Tibial artery (tissue), 4 donors: Measurements from ENCODE around the gene HCN3.

Source experiments
- DNase-seq, 2 donors: peaks; one replicate each; pipeline ENCODE4 v3.0.0-alpha.2; 2019
- H3K27ac ChIP-seq, 2 donors: fragments of 200-600 bp; sonication (generic) in 1 of 2; 1 replicate in 1 of 2; 2 replicates in 1 of 2; pipeline ENCODE4 v1.5.1; 2018 to 2019; ENCODE audit warnings: mild to moderate bottlenecking in 1 of 2
- H3K27me3 ChIP-seq, 2 donors: fragments of 200-600 bp; sonication (generic) in 1 of 2; one replicate each; pipeline versions ENCODE4 v1.5.1 to v1.6.0; 2016 to 2019
- H3K36me3 ChIP-seq, 3 donors: fragments of 200-600 bp; sonication (generic) in 2 of 3; one replicate each; pipeline ENCODE4 v1.5.1; 2016 to 2019; ENCODE audit warnings: mild to moderate bottlenecking in 2 of 3
- H3K4me1 ChIP-seq, 4 donors: fragments of 200-600 bp; sonication (generic) in 2 of 4; 1 replicate in 3 of 4; 2 replicates in 1 of 4; pipeline ENCODE4 v1.5.1; 2016 to 2019
- H3K4me3 ChIP-seq, 2 donors: fragments of 200-600 bp; sonication (generic) in 1 of 2; 1 replicate in 1 of 2; 2 replicates in 1 of 2; pipeline ENCODE4 v1.5.1; 2018 to 2019; ENCODE audit warnings: mild to moderate bottlenecking in 2 of 2
- H3K9me3 ChIP-seq, 3 donors: fragments of 200-600 bp; sonication (generic) in 1 of 3; one replicate each; pipeline ENCODE4 v1.5.1; 2016 to 2019
- intact Hi-C: fragments of 100-400 bp; cut with DNase I; formaldehyde crosslinking; loops from one replicate; pipeline ENCODE4 v1.15.0; 2023; ENCODE audit warnings: low total_unique reads
- TF ChIP-seq, protein P1 (sequence below), 2 experiments: fragments of 200-600 bp in 1 of 2; fragments of 450-650 bp in 1 of 2; IDR thresholded peaks; one replicate each; pipeline ENCODE4 v1.5.1; 2017 to 2019; ENCODE audit warnings: antibody characterized with exemption in 2 of 2, mild to moderate bottlenecking in 1 of 2, moderate library complexity in 1 of 2

HCN3 gene

DNA sequence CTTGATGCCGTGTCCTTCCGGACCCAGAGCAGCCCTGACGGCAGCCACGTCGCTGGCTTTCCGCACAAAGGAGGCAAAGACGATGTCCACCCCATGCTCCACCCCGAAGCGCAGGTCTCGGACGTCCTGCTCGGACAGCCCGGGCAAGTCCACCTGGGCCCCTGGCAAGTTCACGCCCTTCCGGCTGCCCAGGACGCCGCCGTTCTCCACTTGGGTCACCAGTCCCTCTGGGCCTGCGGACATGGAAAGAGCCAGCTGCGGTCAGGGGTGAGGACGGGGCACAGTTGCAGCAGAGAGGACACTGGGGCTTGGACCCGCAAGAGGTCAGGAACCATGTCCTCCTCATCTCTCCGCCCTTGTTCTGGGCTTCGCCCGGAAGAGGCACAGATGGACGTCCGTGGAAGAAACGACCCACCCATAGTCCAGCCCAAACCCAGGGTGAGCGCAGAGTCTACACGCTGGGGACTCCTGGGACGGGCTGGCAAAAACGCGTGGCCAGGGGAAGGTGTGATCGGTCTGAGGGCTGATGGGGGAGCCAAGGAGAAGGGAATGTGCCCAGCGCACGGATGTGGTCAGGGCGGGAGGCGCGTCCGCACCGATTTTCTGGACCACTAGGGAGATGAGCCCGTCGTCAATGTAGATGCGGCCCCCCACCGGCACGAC, 17.4 kb downstream of the HCN3 start:
- intact Hi-C loops = no loop called here
- Histone ChIP-seq H3K9me3 (no peaks in the 10 kb centered on the region), H3K4me3 (peak overlapping the region in 1 of 2 donors; percentile 12), H3K4me1 (peaks cover 0 to 12% (median 6%) of the 10 kb centered on the region in 4 donors), H3K27ac (no peak overlapping the region), H3K36me3 (no peaks in the 10 kb centered on the region), H3K27me3 (peaks cover 0 to 37% of the 10 kb centered on the region in 2 donors)
- TF ChIP-seq, protein P1, sequence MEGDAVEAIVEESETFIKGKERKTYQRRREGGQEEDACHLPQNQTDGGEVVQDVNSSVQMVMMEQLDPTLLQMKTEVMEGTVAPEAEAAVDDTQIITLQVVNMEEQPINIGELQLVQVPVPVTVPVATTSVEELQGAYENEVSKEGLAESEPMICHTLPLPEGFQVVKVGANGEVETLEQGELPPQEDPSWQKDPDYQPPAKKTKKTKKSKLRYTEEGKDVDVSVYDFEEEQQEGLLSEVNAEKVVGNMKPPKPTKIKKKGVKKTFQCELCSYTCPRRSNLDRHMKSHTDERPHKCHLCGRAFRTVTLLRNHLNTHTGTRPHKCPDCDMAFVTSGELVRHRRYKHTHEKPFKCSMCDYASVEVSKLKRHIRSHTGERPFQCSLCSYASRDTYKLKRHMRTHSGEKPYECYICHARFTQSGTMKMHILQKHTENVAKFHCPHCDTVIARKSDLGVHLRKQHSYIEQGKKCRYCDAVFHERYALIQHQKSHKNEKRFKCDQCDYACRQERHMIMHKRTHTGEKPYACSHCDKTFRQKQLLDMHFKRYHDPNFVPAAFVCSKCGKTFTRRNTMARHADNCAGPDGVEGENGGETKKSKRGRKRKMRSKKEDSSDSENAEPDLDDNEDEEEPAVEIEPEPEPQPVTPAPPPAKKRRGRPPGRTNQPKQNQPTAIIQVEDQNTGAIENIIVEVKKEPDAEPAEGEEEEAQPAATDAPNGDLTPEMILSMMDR (IDR thresholded peaks at IDR 0.05) = no peak
- no peak for DNase-seq

DNA sequence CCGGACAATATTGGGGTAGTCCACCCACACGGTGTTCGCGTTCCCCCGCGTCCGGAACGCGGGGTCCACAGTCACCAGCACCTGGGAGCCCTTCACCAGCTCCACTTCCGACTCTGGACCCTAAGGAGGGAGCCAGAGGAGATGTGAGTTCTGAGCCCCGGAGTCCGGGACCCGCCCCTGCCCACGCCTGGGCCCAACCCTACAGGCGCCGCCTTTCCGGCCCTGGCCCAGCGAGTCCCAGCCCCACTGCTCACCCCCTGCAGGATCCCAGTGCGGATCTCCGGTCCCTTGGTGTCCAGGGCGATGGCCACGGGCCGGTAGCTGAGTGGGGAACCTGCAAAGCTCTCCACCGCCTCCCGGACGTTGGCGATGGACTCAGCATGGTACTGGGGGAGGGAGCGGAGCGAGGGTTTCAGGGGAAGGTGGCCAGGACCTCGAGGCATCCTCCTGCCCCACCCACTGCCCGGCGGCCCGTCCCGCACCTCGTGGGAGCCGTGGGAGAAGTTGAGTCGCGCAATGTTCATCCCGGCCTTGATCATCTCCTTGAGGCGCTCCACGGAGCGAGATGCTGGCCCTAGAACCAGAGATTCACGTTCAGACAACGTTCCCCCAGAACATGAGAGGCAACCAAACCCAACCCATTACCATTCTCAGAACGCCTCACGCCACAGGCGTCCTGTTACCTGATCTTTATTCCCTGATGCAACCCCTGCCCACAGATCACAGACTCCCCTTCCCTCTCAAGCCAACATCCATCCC, 18.1 kb downstream of the HCN3 start:
- intact Hi-C loops = no loop called here
- DNase-seq = no peak
- no peaks in the 10 kb centered on the region for H3K9me3 ChIP-seq
- H3K4me1 ChIP-seq = peaks cover 0 to 12% (median 6%) of the 10 kb centered on the region in 4 donors
- H3K36me3 ChIP-seq = no peaks in the 10 kb centered on the region
- H3K27ac ChIP-seq = no peak overlapping the region
- H3K4me3 ChIP-seq = peak overlapping the region in 1 of 2 donors; percentile 12
- H3K27me3 ChIP-seq = peaks cover 0 to 37% of the 10 kb centered on the region in 2 donors
- TF ChIP-seq, protein P1 (IDR thresholded peaks at IDR 0.05) = no peak

DNA sequence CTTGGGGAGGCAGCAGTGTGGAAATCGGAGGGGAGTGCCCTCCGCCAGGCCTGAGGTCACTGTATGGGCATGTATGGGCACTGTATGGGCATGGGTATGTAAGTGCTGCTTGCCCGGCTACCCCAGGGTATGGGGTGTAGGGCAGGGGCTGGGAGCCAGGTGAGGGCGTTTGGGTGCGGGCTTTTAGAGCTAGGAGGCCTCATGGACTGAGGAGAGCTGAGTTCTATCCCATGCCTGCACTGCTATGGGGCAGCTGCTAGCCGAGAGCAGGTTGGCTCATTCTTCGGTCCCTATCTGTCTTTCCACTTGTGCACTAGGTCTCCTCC, 18.6 kb downstream of the HCN3 start:
- intact Hi-C loops = no loop called here
- Histone ChIP-seq H3K4me1 (peaks cover 0 to 12% (median 6%) of the 10 kb centered on the region in 4 donors), H3K27ac (no peak overlapping the region), H3K36me3 (no peaks in the 10 kb centered on the region), H3K4me3 (no peak overlapping the region), H3K27me3 (peaks cover 0 to 37% of the 10 kb centered on the region in 2 donors), H3K9me3 (no peaks in the 10 kb centered on the region)
- DNase-seq = no peak
- TF ChIP-seq, protein P1 (IDR thresholded peaks at IDR 0.05) = no peak

DNA sequence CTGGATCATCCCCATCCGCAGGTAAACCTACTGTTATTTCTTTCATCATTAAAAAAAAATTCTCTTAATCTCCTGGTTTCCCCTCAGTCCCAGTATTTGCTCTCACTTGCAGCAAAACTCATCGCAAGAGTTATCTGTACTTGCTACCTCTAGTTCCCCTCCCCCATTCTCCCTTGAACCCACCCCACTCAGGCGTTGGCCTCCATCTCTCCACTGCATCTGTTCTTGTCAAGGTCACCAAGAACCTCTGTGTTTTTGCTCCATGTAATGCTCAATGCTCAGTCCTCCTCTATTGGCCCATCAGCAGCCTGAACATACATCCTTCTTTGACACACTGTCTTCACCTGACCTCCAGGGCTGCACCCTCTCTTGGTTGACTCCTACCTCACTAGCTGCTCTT, 19.4 kb downstream of the HCN3 start:
- H3K9me3 ChIP-seq = no peaks in the 10 kb centered on the region
- H3K27me3 ChIP-seq = peaks cover 0 to 34% of the 10 kb centered on the region in 2 donors
- TF ChIP-seq, protein P1 (IDR thresholded peaks at IDR 0.05) = no peak
- H3K27ac ChIP-seq = no peak overlapping the region
- H3K4me1 ChIP-seq = peaks cover 0 to 12% (median 6%) of the 10 kb centered on the region in 4 donors
- no peak for DNase-seq
- intact Hi-C loops = no loop called here
- no peaks in the 10 kb centered on the region for H3K36me3 ChIP-seq
- no peak overlapping the region for H3K4me3 ChIP-seq

DNA sequence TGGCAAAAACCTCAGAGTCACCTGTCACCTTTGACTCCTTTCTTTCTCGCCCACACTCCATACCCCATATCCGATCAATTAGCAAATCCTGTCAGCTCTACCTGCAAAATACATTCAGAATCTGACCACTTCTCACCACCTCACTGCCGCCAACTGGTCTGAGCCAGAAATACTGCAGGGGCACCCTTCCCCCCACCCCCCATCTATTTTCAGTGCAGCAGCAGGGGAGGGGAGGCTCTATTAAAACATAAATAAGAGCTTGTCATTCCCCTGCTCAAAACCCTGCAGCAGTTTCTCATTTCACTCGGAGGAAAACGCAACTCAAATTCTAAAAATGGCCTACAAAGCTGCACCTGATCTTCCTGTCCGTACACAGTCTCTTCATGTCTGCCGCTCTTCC, 20.1 kb downstream of the HCN3 start:
- Histone ChIP-seq H3K9me3 (no peaks in the 10 kb centered on the region), H3K4me3 (no peak overlapping the region), H3K36me3 (no peaks in the 10 kb centered on the region), H3K4me1 (peaks cover 0 to 12% (median 6%) of the 10 kb centered on the region in 4 donors), H3K27me3 (peaks cover 0 to 34% of the 10 kb centered on the region in 2 donors), H3K27ac (no peak overlapping the region)
- intact Hi-C loops = no loop called here
- no peak for DNase-seq
- TF ChIP-seq, protein P1 (IDR thresholded peaks at IDR 0.05) = no peak
